HEK293 (cell line): ENCODE measurements around the gene ZMYM4.

Experiments
- CTCF ChIA-PET: fragments of 350-600 bp; formaldehyde crosslinking; extraction: SDS; loops from one replicate; lab custom pipeline; 2021; ENCODE audit warnings: antibody characterized with exemption; lab: Yijun Ruan, JAX
- POLR2A ChIA-PET: fragments of 300-600 bp; formaldehyde crosslinking; extraction: SDS; loops from one replicate; lab custom pipeline; 2020; ENCODE audit warnings: antibody characterized with exemption, inconsistent platforms; lab: Yijun Ruan, JAX
- H3K27ac ChIP-seq: fragments of 200-500 bp; sonication (Bioruptor generic); 2 replicates; pipeline ENCODE4 v1.5.1; 2014; ENCODE audit warnings: low read depth, low read length, control low read depth, inconsistent platforms; ENCODE audit errors: extremely low read depth
- H3K36me3 ChIP-seq, 2 experiments: fragments of 200-500 bp in 1 of 2; sonication (Bioruptor generic) in 1 of 2; 1 replicate in 1 of 2; 2 replicates in 1 of 2; pipeline ENCODE4 v1.5.1; 2014 to 2017; ENCODE audit warnings: inconsistent platforms in 2 of 2, low read length in 2 of 2; ENCODE audit not compliant: control insufficient read depth in 2 of 2, insufficient read depth in 1 of 2
- H3K4me1 ChIP-seq: fragments of 200-500 bp; sonication (Bioruptor generic); 2 replicates; pipeline ENCODE4 v1.5.1; 2014; ENCODE audit warnings: mild to moderate bottlenecking, low read length, inconsistent platforms; ENCODE audit not compliant: control insufficient read depth, insufficient read depth
- H3K4me3 ChIP-seq: 2 replicates; pipeline ENCODE4 v1.5.1; 2011; ENCODE audit warnings: low read depth, mild to moderate bottlenecking, control low read depth, low read length, moderate library complexity
- H3K9me3 ChIP-seq: fragments of 200-500 bp; sonication (Bioruptor generic); 2 replicates; pipeline ENCODE4 v1.5.1; 2014; ENCODE audit warnings: low read depth, low read length, inconsistent platforms; ENCODE audit not compliant: control insufficient read depth, insufficient read depth
- BCL11A ChIP-seq: fragments of 450-650 bp; formaldehyde crosslinking; IDR thresholded peaks from 2 replicates; pipeline ENCODE4 v1.5.1; 2016; ENCODE audit warnings: low read depth, missing biosample characterization, missing genetic modification characterization
- HOXC10 ChIP-seq: sonication (generic); formaldehyde crosslinking; IDR thresholded peaks from 2 replicates; pipeline ENCODE4 v1.8.1; 2023; ENCODE audit warnings: mild to moderate bottlenecking, missing genetic modification reagents
- SP3 ChIP-seq: fragments of 450-650 bp; formaldehyde crosslinking; IDR thresholded peaks from 2 replicates; pipeline ENCODE4 v1.5.1; 2016; ENCODE audit warnings: missing biosample characterization, missing genetic modification characterization
- SP7 ChIP-seq: fragments of 450-650 bp; formaldehyde crosslinking; IDR thresholded peaks from 2 replicates; pipeline ENCODE4 v1.5.1; 2016; ENCODE audit warnings: missing biosample characterization, missing genetic modification characterization
- TRIM28 ChIP-seq: IDR thresholded peaks from 2 replicates; pipeline ENCODE4 v1.6.1; 2011; ENCODE audit warnings: low read length, control low read depth, borderline replicate concordance
- YY1 ChIP-seq: fragments of 450-650 bp; formaldehyde crosslinking; IDR thresholded peaks from 2 replicates; pipeline ENCODE4 v1.5.1; 2018; ENCODE audit warnings: missing biosample characterization, missing genetic modification characterization
- ZNF121 ChIP-seq: fragments of 450-650 bp; formaldehyde crosslinking; IDR thresholded peaks from 2 replicates; pipeline ENCODE4 v1.5.1; 2016; ENCODE audit warnings: missing biosample characterization, missing genetic modification characterization
- ZNF16 ChIP-seq: fragments of 450-650 bp; formaldehyde crosslinking; IDR thresholded peaks from 2 replicates; pipeline ENCODE4 v1.5.1; 2016; ENCODE audit warnings: low read depth, missing biosample characterization, missing genetic modification characterization
- ZNF221 ChIP-seq: fragments of 450-650 bp; formaldehyde crosslinking; IDR thresholded peaks from 2 replicates; pipeline ENCODE4 v1.5.1; 2017; ENCODE audit warnings: missing biosample characterization, missing genetic modification characterization, borderline replicate concordance
- ZNF24 ChIP-seq: fragments of 450-650 bp; formaldehyde crosslinking; IDR thresholded peaks from 2 replicates; pipeline ENCODE4 v1.5.1; 2016; ENCODE audit warnings: missing biosample characterization, missing genetic modification characterization
- ZNF248 ChIP-seq: fragments of 450-650 bp; formaldehyde crosslinking; IDR thresholded peaks from 2 replicates; pipeline ENCODE4 v1.5.1; 2017; ENCODE audit warnings: missing biosample characterization, missing genetic modification characterization
- ZNF335 ChIP-seq: fragments of 450-650 bp; formaldehyde crosslinking; conservative IDR thresholded peaks from 2 replicates; pipeline ENCODE4 v1.5.1; 2016; ENCODE audit warnings: missing biosample characterization, missing genetic modification characterization
- ZNF404 ChIP-seq: fragments of 450-650 bp; formaldehyde crosslinking; IDR thresholded peaks from 2 replicates; pipeline ENCODE4 v1.5.1; 2017; ENCODE audit warnings: missing biosample characterization, missing genetic modification characterization
- ZNF514 ChIP-seq: fragments of 450-650 bp; formaldehyde crosslinking; IDR thresholded peaks from 2 replicates; pipeline ENCODE4 v1.5.1; 2016; ENCODE audit warnings: missing biosample characterization, missing genetic modification characterization
- ZNF558 ChIP-seq: fragments of 450-650 bp; formaldehyde crosslinking; IDR thresholded peaks from 2 replicates; pipeline ENCODE4 v1.5.1; 2016; ENCODE audit warnings: missing biosample characterization, missing genetic modification characterization
- ZNF670 ChIP-seq: fragments of 450-650 bp; formaldehyde crosslinking; IDR thresholded peaks from 2 replicates; pipeline ENCODE4 v1.5.1; 2016; ENCODE audit warnings: missing biosample characterization, missing genetic modification characterization, low read depth
- ZNF707 ChIP-seq: fragments of 450-650 bp; formaldehyde crosslinking; IDR thresholded peaks from 2 replicates; pipeline ENCODE4 v1.5.1; 2016; ENCODE audit warnings: missing biosample characterization, missing genetic modification characterization
- ZSCAN30 ChIP-seq: fragments of 450-650 bp; IDR thresholded peaks from 2 replicates; pipeline ENCODE4 v1.5.1; 2018; ENCODE audit warnings: missing biosample characterization, mild to moderate bottlenecking, missing genetic modification characterization, moderate library complexity
- TF ChIP-seq, protein P1 (sequence below): fragments of 450-650 bp; formaldehyde crosslinking; conservative IDR thresholded peaks from 2 replicates; pipeline ENCODE4 v1.5.1; 2016; ENCODE audit warnings: low read depth, missing biosample characterization, missing genetic modification characterization
- TF ChIP-seq, protein P2 (sequence below): fragments of 450-650 bp; formaldehyde crosslinking; IDR thresholded peaks from 2 replicates; pipeline ENCODE4 v1.5.1; 2016; ENCODE audit warnings: missing biosample characterization, missing genetic modification characterization, borderline replicate concordance
- TF ChIP-seq, protein P3 (sequence below): fragments of 450-650 bp; formaldehyde crosslinking; IDR thresholded peaks from 2 replicates; pipeline ENCODE4 v1.5.1; 2016; ENCODE audit warnings: missing biosample characterization, missing genetic modification characterization
- TF ChIP-seq, protein P4 (sequence below): fragments of 450-650 bp; formaldehyde crosslinking; IDR thresholded peaks from 2 replicates; pipeline ENCODE4 v1.5.1; 2016; ENCODE audit warnings: missing biosample characterization, missing genetic modification characterization
- TF ChIP-seq, protein P5 (sequence below): fragments of 450-650 bp; formaldehyde crosslinking; IDR thresholded peaks from 2 replicates; pipeline ENCODE4 v1.5.1; 2016; ENCODE audit warnings: missing biosample characterization, missing genetic modification characterization

ZMYM4 gene

DNA sequence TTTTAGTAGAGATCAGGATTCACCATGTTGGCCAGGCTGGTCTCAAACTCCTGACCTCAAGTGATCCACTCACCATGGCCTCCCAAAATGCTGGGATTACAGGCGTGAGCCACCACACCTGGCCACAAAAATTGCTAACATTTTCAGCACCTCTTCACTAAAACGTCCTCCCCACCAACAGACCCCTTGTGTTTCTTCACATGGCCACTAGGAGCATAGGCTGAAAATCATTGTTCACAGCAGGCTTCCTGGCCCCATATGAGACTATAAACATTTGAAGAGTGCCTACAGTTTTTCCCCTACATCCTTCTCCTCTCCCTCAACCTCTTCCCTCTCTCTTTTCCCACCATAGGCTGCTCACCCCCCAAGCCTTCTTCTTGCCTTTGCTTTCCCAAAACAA, 47.5 kb upstream of the ZMYM4 start (continued):
- TF ChIP-seq, protein P1, sequence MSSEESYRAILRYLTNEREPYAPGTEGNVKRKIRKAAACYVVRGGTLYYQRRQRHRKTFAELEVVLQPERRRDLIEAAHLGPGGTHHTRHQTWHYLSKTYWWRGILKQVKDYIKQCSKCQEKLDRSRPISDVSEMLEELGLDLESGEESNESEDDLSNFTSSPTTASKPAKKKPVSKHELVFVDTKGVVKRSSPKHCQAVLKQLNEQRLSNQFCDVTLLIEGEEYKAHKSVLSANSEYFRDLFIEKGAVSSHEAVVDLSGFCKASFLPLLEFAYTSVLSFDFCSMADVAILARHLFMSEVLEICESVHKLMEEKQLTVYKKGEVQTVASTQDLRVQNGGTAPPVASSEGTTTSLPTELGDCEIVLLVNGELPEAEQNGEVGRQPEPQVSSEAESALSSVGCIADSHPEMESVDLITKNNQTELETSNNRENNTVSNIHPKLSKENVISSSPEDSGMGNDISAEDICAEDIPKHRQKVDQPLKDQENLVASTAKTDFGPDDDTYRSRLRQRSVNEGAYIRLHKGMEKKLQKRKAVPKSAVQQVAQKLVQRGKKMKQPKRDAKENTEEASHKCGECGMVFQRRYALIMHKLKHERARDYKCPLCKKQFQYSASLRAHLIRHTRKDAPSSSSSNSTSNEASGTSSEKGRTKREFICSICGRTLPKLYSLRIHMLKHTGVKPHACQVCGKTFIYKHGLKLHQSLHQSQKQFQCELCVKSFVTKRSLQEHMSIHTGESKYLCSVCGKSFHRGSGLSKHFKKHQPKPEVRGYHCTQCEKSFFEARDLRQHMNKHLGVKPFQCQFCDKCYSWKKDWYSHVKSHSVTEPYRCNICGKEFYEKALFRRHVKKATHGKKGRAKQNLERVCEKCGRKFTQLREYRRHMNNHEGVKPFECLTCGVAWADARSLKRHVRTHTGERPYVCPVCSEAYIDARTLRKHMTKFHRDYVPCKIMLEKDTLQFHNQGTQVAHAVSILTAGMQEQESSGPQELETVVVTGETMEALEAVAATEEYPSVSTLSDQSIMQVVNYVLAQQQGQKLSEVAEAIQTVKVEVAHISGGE: no peak
- no peak for TF ChIP-seq ZNF121 (tag by site-specific recombination)

DNA sequence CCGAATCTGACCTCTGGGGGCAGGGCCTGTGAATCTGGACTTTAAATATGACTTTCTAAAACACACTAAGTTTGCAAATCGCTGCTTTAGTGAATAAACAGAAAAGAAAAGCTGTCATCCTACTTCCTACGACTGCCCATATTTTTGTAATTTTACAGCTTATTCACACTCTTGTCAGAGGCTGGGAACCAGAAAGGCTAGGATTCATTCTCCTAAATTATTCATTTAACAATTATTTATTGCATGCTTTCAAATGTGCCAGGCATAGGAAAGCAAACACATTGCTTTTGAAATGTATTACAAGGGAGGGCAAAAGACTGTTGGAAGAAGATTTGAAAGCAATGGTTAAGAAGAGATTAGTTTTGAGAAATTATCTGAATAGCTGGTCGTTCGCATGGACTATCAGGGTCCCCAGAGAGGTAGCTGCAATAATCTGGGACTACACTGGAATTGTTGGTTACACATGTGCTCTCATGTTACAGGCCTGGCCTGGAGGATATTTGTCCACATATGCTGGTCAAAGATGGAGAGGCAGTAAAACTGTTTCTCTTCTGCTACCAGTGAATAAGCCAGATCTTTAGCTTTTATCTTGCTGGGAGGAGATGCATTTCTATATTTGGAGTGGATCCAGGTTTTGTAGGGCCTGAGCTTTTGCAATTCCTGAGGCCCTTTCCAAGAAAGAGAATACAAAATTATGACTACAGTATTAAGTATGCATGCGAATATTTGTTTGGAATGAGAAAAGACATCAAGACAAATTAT, 46.0 kb upstream of the ZMYM4 start:
- no peak overlapping the region for H3K4me3 ChIP-seq
- H3K9me3 ChIP-seq: no peaks in the 10 kb centered on the region
- H3K36me3 ChIP-seq: no peaks in the 10 kb centered on the region
- POLR2A ChIA-PET: interaction anchor here (0.5 to 1.2 kb wide), 2 partner anchors 25 to 29 kb away, joined by 4 to 7 read pairs; partner anchors contain the start of gene SFPQ
- CTCF ChIA-PET: interaction anchor here (0.7 to 3.0 kb wide), 4 partner anchors 9 to 370 kb away, joined by 4 to 10 read pairs (median 6); no protein-coding TSS in a partner anchor
- no peaks in the 10 kb centered on the region for H3K4me1 ChIP-seq
- H3K27ac ChIP-seq: no peak overlapping the region
- TF ChIP-seq ZNF670 (no peak), YY1 (tag by site-specific recombination) (no peak), ZNF248 (no peak), ZNF335 (tag by site-specific recombination) (0 out of 2 replicates have a peak, but pooled peaks have one; percentile 15), ZSCAN30 (tag by site-specific recombination) (no peak), ZNF16 (tag by site-specific recombination) (no peak), ZNF514 (no peak), ZNF221 (tag by site-specific recombination) (no peak), ZNF24 (tag by site-specific recombination) (no peak), TRIM28 (peak; percentile 37; the same call in 1 of the 2 replicates), SP3 (no peak), ZNF558 (tag by site-specific recombination) (peak; percentile 89), ZNF404 (tag by site-specific recombination) (no peak), BCL11A (tag by site-specific recombination) (no peak), HOXC10 (CRISPR knock-in tag) (no peak), SP7 (tag by site-specific recombination) (no peak), ZNF707 (tag by site-specific recombination) (no peak)
- TF ChIP-seq, protein P2, sequence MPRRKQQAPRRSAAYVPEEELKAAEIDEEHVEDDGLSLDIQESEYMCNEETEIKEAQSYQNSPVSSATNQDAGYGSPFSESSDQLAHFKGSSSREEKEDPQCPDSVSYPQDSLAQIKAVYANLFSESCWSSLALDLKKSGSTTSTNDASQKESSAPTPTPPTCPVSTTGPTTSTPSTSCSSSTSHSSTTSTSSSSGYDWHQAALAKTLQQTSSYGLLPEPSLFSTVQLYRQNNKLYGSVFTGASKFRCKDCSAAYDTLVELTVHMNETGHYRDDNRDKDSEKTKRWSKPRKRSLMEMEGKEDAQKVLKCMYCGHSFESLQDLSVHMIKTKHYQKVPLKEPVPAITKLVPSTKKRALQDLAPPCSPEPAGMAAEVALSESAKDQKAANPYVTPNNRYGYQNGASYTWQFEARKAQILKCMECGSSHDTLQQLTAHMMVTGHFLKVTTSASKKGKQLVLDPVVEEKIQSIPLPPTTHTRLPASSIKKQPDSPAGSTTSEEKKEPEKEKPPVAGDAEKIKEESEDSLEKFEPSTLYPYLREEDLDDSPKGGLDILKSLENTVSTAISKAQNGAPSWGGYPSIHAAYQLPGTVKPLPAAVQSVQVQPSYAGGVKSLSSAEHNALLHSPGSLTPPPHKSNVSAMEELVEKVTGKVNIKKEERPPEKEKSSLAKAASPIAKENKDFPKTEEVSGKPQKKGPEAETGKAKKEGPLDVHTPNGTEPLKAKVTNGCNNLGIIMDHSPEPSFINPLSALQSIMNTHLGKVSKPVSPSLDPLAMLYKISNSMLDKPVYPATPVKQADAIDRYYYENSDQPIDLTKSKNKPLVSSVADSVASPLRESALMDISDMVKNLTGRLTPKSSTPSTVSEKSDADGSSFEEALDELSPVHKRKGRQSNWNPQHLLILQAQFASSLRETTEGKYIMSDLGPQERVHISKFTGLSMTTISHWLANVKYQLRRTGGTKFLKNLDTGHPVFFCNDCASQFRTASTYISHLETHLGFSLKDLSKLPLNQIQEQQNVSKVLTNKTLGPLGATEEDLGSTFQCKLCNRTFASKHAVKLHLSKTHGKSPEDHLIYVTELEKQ (tag by site-specific recombination): no peak
- TF ChIP-seq, protein P3, sequence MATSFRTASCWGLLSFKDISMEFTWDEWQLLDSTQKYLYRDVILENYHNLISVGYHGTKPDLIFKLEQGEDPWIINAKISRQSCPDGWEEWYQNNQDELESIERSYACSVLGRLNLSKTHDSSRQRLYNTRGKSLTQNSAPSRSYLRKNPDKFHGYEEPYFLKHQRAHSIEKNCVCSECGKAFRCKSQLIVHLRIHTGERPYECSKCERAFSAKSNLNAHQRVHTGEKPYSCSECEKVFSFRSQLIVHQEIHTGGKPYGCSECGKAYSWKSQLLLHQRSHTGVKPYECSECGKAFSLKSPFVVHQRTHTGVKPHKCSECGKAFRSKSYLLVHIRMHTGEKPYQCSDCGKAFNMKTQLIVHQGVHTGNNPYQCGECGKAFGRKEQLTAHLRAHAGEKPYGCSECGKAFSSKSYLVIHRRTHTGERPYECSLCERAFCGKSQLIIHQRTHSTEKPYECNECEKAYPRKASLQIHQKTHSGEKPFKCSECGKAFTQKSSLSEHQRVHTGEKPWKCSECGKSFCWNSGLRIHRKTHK: no peak
- TF ChIP-seq, protein P4, sequence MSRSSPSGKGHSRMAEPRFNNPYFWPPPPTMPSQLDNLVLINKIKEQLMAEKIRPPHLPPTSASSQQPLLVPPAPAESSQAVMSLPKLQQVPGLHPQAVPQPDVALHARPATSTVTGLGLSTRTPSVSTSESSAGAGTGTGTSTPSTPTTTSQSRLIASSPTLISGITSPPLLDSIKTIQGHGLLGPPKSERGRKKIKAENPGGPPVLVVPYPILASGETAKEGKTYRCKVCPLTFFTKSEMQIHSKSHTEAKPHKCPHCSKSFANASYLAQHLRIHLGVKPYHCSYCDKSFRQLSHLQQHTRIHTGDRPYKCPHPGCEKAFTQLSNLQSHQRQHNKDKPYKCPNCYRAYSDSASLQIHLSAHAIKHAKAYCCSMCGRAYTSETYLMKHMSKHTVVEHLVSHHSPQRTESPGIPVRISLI (tag by site-specific recombination): no peak
- TF ChIP-seq, protein P5, sequence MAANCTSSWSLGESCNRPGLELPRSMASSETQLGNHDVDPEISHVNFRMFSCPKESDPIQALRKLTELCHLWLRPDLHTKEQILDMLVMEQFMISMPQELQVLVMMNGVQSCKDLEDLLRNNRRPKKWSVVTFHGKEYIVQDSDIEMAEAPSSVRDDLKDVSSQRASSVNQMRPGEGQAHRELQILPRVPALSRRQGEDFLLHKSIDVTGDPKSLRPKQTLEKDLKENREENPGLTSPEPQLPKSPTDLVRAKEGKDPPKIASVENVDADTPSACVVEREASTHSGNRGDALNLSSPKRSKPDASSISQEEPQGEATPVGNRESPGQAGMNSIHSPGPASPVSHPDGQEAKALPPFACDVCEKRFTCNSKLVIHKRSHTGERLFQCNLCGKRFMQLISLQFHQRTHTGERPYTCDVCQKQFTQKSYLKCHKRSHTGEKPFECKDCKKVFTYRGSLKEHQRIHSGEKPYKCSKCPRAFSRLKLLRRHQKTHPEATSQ (tag by site-specific recombination): no peak
